ENCODE results near the gene SLC25A45. TPM values are rescaled to one million over a fixed set of nuclear protein-coding genes. Genes with fewer than 3 reads are reported as not detected.
A peak's percentile ranks its signal among the peaks of the same experiment; 100 is the strongest.

Gene SLC25A45
- total RNA-seq, 1 donor from 2014 or later = 2.2 TPM

DNA sequence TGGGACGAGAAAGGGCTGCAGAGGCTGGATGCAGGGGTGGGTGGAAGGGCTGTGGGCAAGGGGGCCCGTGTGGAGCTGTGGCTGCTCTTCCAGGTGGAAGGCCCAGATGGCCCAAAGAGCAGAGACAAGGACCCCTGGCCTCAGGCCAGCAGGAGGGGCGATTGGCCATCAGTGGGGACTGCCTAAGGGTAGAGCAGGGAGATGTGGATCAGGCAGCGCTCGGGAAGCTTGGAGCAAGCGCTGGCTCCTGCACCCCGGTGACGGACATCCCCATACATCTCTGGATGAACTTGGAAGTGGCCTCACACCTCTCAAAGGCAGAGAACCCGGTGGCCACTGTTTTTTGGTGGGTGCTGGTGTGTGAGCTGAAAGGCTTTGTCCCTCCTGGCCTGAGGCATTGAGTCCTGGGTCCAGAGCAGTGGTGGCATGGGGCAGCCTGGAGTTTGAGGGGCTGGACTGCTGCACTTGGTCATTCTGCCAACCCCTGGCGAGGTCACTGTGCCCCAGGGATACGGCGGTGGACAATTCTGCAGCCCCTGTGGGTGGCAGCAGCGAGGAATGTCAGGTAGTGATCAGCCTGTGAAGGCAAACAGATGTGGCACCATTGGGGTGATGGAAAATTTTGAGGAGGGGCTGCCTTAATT lies 9.9 kb upstream of the SLC25A45 start:
- peaks cover 52% of the 10 kb centered on the region for H3K4me1 ChIP-seq
- intact Hi-C loops (cut with DNase I) = no loop called here
- no peaks in the 10 kb centered on the region for H3K27me3 ChIP-seq
- TF ChIP-seq POLR2A (IDR thresholded peaks at IDR 0.05) (no peak), POLR2AphosphoS5 (IDR thresholded peaks at IDR 0.05; ENCODE audit: insufficient read depth in 1 of 2, low read depth in 1 of 2) (no peak)
- TF ChIP-seq, protein P1, sequence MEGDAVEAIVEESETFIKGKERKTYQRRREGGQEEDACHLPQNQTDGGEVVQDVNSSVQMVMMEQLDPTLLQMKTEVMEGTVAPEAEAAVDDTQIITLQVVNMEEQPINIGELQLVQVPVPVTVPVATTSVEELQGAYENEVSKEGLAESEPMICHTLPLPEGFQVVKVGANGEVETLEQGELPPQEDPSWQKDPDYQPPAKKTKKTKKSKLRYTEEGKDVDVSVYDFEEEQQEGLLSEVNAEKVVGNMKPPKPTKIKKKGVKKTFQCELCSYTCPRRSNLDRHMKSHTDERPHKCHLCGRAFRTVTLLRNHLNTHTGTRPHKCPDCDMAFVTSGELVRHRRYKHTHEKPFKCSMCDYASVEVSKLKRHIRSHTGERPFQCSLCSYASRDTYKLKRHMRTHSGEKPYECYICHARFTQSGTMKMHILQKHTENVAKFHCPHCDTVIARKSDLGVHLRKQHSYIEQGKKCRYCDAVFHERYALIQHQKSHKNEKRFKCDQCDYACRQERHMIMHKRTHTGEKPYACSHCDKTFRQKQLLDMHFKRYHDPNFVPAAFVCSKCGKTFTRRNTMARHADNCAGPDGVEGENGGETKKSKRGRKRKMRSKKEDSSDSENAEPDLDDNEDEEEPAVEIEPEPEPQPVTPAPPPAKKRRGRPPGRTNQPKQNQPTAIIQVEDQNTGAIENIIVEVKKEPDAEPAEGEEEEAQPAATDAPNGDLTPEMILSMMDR (IDR thresholded peaks at IDR 0.05) = no peak
- no peak overlapping the region for H3K4me3 ChIP-seq
- no peak for DNase-seq (ENCODE audit: extremely low spot score in 2 of 2)
- H3K27ac ChIP-seq = no peak overlapping the region
- H3K36me3 ChIP-seq = peaks cover 0 to 54% of the 10 kb centered on the region in 2 donors
- no peaks in the 10 kb centered on the region for H3K9me3 ChIP-seq

DNA sequence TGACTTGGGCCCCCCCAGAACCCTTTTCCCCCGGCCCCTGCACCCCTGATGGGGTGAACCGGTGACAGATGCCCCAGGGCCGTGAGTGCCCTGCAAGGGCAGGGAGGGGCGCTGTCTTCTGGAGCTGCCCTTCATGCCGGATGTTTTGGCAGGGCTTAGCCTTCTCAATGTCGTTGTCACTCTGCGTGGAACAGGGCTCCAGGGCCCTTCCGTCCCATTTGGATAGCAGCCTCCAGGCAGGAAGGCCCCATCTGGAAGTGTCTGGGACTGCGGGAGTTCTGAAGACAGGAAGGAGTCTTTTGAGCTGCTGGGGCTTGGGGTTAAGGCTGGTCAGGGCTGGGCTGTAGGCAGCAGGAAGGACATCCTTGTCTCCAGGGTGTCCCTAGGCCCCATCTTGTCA lies 8.6 kb upstream of the SLC25A45 start:
- H3K36me3 ChIP-seq = peaks cover 0 to 41% of the 10 kb centered on the region in 2 donors
- no peak for DNase-seq (ENCODE audit: extremely low spot score in 2 of 2)
- H3K9me3 ChIP-seq = no peaks in the 10 kb centered on the region
- TF ChIP-seq POLR2AphosphoS5 (IDR thresholded peaks at IDR 0.05; ENCODE audit: insufficient read depth in 1 of 2, low read depth in 1 of 2) (no peak), POLR2A (IDR thresholded peaks at IDR 0.05) (no peak)
- TF ChIP-seq, protein P1 (IDR thresholded peaks at IDR 0.05) = no peak
- H3K27me3 ChIP-seq = no peaks in the 10 kb centered on the region
- intact Hi-C loops (cut with DNase I) = no loop called here
- H3K4me1 ChIP-seq = peaks cover 62% of the 10 kb centered on the region
- H3K4me3 ChIP-seq = peak overlapping the region; percentile 6 to 22
- H3K27ac ChIP-seq = peak overlapping the region; percentile 56

DNA sequence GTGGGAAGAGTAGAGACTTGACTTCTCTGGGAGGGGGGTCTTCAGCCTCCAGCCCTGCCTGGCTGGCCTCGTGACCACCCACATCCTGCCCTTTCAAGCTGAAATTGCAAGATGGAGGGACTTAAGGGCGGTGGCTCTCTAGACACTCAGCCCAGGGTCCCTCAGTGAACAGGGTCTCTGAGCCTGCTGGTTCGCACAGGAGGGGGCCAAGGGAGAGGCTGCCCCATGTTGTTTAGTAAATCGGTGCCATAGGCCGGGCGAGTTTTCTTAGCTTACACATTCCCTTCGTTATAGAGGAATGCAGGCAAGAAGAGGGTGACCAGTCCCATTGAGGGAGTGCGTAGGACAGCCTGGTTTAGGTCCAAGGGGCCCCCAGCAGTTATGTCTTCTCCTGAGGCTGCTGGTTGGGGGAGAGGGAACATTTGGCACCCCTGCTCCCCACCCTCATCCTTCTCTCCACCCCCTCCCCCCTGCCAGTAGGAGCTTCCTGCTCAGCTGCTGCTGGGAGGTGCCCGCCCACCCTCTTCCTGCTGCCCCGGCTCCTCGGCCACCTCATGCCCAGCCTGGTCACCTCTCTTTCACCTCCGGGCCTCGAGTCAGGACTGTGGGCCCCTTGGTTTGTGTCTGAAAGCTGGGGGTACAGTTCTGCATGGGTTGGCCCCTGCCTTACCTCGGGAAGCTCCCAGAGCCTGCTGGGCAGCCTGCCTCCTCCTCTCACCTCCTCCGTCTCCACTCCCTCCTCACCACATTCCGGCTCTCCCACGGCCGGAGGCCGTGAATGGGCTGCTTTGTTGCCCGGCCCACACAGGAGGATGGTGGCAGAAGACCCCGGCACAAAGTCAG lies 7.9 kb upstream of the SLC25A45 start:
- intact Hi-C loops (cut with DNase I) = no loop called here
- H3K27me3 ChIP-seq = no peaks in the 10 kb centered on the region
- H3K9me3 ChIP-seq = no peaks in the 10 kb centered on the region
- H3K27ac ChIP-seq = peak overlapping the region; percentile 56
- peaks cover 0 to 36% of the 10 kb centered on the region in 2 donors for H3K36me3 ChIP-seq
- peaks cover 69% of the 10 kb centered on the region for H3K4me1 ChIP-seq
- TF ChIP-seq POLR2AphosphoS5 (IDR thresholded peaks at IDR 0.05; ENCODE audit: insufficient read depth in 1 of 2, low read depth in 1 of 2) = no peak
- no peak for TF ChIP-seq POLR2A (IDR thresholded peaks at IDR 0.05)
- TF ChIP-seq, protein P1 (IDR thresholded peaks at IDR 0.05) = no peak
- no peak for DNase-seq (ENCODE audit: extremely low spot score in 2 of 2)
- H3K4me3 ChIP-seq = peak overlapping the region; percentile 6 to 22

DNA sequence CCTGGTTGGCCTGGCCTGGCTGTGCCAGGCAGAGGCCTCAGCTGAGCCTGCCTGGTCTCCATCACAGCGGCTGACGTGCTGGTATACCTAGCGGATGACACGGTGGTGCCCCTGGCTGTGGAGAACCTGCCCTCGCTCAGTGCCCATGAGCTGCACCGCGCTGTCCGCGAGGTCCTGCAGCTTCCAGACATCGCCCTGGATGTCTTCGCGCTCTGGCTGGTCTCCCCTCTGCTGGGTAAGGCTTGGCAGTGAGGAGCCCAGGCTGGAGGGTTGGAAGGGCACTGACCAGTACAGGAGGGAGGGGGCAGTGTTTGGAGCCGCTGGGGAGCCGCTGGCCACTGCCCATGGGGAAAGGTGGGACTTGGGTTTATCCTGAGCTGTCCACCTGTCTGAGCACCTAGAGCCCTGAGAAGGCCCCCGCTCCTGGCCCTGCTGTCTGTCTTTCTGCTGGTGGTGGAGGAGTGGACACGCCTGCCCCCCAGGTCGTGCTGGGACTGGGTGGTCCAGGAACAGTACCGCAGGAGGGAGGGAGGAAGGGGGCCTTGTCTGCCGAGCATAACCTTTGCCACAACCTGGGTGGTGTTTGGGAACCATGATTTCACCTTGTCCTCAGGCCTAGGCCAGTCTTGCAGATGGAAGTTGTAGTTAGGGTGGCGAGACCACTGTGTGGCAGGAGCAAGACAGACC lies 7.0 kb upstream of the SLC25A45 start:
- H3K4me1 ChIP-seq = peaks cover 78% of the 10 kb centered on the region
- H3K9me3 ChIP-seq = no peaks in the 10 kb centered on the region
- intact Hi-C loops (cut with DNase I) = no loop called here
- TF ChIP-seq POLR2AphosphoS5 (IDR thresholded peaks at IDR 0.05; ENCODE audit: insufficient read depth in 1 of 2, low read depth in 1 of 2) (no peak), POLR2A (IDR thresholded peaks at IDR 0.05) (no peak)
- TF ChIP-seq, protein P1 (IDR thresholded peaks at IDR 0.05) = no peak
- no peaks in the 10 kb centered on the region for H3K27me3 ChIP-seq
- H3K27ac ChIP-seq = peak overlapping the region; percentile 98
- H3K36me3 ChIP-seq = peaks cover 0 to 27% of the 10 kb centered on the region in 2 donors
- no peak for DNase-seq (ENCODE audit: extremely low spot score in 2 of 2)
- H3K4me3 ChIP-seq = peak overlapping the region in 1 of 2 donors; percentile 13

All from vagina (tissue), 2 donors.